Adipose tissue (tissue), 3 donors: ENCODE measurements around the gene MLLT6. TPM values are rescaled to one million over a fixed set of nuclear protein-coding genes. Genes with fewer than 3 reads are reported as not detected.
A peak's percentile ranks its signal among the peaks of the same experiment; 100 is the strongest.

Source experiments
- H3K27ac ChIP-seq: one replicate; pipeline ENCODE4 v1.5.1; 2013; ENCODE audit warnings: low read depth, low read length
- WGBS, 3 donors: extraction: QIAGEN DNeasy Blood & Tissue Kit; methylation state at CpG; one replicate each; pipeline ENCODE4 v1.1.7; 2013; 5-methylcytosine and 5-hydroxymethylcytosine counted together
- polyA plus RNA-seq, 3 donors: library from polyadenylated mRNA; stranded (reverse); fragments of 200-250 nt; gene quantifications; one replicate each; pipeline ENCODE4 v1.2.3, GENCODE V29; 2013
- donor health status: healthy with polysubstance abuse.
- donor health status: Bipolar disorder and iron deficiency.
- donor health status: healthy.

Gene MLLT6
- polyA plus RNA-seq = 10 to 100 TPM; 38.6 to 96.0 (median 42.9) TPM

DNA sequence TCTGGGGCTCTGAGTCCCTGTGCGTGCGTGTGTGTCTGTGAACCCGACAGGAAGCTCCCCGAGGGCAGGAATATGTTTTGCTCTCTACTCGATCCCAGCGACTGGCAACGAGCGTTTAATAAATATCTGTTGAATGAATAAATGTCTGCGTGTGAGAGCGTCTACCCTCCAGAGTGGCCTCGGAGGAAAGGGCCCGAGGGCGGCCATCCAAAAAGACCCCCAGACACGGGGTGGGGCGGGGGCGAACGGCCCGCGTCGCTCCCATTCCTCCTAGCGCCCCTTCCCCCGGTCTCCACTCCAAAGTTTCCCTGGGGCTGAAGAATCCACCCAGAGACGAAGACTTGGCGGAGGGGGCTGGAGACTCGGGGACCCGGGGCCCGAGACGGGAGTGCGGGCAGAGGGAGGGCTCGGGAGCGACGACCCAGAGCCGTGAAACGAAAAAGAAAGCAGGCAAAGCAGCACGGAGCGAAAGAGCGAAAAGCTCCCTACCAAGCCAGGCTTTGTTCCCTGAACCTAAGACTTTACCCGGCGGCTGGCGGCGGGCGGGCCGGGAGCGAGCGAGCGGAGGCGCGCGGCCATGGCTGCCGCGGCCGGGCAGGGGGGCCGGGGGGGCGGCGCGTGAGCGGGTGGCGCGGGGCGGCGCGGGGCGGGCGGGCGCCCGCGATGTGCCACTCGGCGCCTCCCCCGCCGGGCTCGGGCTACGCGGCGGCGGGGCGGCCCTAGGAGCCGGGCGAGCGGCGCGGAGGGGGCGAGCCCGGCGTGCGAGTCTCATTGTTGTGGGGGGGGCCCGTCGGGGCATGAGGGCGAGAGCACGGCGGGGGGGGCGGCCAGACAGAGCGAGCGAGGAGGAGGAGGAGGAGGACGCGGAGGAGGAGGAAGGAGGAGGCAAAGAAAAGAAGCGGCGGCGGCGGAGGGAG lies at the start of gene MLLT6:
MLLT6 (plus strand) TSS at position 668 of the 917 bp plus-strand sequence. CDS start 360 bp downstream, outside the sequence.
- WGBS, 3 donors = 1% methylated on average over 50 to 93 of the region's 100 CpGs

DNA sequence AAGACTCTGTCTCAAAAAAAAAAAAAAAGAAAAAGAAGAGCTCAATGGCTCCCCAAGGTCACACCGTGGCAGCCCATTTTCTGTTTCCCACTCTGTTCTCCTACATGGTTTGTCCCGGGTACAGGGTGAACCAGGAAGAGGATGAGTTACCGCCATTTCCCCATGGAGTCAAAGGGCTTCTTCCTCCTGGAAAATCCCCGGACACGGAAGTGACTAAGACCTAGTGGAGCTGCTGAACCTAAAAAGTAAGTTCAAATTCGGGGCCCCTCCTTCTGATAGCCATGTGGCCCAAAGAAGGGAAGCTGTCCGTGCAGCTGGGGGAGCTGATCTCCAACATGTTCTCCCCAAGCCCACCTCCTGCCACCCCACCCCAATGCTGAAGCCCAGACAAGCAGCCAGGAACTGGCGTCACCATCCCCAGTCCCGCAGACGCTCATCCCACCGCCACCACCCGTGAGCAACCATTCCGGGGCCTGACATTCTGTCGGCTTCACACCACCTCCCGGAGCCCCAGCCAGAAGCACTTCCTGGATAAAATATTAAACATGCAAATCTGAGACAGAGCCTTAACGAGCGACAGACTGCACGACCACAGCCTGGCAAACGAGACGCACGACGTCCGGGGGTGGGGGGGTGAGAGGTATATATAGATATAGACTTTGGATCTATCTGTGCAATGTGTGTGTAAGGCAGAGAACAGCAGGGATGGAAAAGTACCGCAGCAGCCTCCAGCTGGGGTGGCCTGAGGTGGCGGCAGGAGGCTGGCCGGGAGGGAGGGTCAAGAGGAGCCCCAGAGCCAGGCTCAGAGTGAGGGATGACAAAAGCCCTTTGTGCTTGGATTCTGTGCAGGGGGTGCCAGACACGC lies 47.9 kb upstream of the MLLT6 start:
- WGBS, 3 donors = 45 to 63% (median 61%) methylated on average over 27 of the region's 27 CpGs
- no peak overlapping the region for H3K27ac ChIP-seq

More for the DNA sequence above, at the start of gene MLLT6:
- peak within 1 kb of the TSS; percentile 79 for H3K27ac ChIP-seq

DNA sequence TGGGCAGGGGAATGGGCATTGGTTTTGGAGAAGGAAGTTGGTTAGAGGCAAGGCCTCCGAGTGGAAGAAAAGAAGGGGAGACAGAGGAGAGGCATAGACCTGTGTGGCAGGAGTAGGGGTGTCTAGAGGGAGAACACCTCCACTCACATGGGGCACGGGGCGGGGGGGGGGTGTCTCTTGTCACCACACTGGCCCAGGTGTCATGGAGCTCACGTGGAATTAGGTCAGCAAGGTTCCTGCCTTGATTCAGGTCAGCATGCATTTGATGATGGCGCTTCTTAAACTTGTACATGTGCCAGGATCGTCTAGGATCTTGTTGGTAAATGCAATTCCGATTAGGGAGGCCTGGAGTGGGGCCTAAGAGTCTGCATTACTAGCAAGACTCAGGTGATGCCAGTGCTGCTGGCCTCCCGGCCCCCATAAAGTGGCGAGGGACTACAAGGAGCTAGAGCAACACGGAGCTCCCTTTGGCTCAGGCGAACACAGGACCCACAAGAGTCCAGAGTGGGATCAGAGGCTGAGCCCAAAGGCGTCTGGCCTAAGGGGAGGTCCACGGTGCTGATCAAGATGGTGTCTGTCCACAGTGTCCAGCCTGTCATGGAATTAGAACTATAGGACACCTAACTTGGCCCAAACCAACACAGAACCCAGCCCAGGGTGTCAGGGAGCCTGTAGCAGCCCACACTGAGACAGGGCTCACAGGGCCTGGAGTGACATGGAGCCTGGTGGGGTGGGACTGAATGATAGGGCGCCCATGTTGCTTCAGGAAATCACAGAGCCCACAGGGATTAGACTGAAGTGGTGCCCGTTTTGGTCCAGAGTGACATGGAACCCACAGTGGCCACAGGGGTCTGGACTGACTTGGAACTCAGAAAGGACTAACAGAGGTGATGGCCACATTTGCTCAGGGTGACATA lies 47.0 kb upstream of the MLLT6 start:
- WGBS, 3 donors = 70 to 85% (median 81%) methylated on average over 15 of the region's 15 CpGs
- no peak overlapping the region for H3K27ac ChIP-seq

DNA sequence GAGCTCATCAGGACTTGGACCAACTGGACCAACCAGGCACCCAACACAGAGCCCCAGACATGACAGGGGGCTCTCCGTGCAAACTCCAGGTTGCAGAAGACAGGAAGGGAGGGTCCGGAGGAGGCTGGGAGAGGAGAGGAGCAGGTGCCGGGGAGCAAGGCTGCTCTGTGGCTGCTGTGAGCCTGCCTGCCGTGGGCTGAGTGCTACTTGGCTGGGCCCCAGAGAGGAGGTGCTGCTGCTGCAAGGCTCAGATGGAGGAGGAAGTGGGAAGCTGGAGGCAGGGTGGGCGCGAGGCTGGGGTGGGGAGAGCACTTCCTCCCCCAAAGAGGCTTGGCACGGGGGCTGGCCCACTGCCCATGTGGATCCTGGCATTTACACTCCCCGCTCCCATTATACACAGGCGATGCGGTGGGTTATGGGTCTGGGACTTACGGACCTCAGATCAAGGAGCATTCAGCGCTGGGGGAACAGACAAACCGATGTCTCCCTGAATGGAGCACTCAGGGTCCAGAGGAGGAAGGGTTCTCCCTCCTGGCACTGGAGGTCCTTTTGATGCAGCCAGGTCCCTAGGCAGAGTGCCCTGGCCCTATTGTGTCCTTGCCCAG lies 46.2 kb upstream of the MLLT6 start:
- 20 to 60% (median 38%) methylated on average over 12 to 13 of the region's 13 CpGs for WGBS, 3 donors
- no peak overlapping the region for H3K27ac ChIP-seq

DNA sequence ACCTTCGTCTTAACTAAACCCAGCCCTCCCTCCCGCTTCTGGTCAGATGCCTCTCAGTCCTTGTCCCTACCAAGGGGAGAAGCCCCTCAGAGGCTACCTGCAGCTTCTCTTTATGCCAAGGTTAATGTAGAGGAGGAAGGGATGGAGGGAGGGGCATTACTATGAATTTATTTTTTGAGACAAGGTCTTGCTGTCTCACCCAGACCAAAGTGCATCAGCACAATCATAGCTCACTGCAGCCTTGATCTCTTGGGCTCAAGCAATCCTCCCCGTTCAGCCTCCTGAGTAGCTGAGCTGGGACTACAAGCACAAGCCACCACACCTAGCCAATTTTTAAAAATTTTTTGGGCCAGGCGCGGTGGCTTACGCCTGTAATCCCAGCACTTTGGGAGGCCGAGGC lies 45.7 kb upstream of the MLLT6 start:
- whole genome bisulfite sequencing, 3 donors = 74 to 87% (median 82%) methylated on average over 7 of the region's 7 CpGs
- H3K27ac ChIP-seq = no peak overlapping the region

DNA sequence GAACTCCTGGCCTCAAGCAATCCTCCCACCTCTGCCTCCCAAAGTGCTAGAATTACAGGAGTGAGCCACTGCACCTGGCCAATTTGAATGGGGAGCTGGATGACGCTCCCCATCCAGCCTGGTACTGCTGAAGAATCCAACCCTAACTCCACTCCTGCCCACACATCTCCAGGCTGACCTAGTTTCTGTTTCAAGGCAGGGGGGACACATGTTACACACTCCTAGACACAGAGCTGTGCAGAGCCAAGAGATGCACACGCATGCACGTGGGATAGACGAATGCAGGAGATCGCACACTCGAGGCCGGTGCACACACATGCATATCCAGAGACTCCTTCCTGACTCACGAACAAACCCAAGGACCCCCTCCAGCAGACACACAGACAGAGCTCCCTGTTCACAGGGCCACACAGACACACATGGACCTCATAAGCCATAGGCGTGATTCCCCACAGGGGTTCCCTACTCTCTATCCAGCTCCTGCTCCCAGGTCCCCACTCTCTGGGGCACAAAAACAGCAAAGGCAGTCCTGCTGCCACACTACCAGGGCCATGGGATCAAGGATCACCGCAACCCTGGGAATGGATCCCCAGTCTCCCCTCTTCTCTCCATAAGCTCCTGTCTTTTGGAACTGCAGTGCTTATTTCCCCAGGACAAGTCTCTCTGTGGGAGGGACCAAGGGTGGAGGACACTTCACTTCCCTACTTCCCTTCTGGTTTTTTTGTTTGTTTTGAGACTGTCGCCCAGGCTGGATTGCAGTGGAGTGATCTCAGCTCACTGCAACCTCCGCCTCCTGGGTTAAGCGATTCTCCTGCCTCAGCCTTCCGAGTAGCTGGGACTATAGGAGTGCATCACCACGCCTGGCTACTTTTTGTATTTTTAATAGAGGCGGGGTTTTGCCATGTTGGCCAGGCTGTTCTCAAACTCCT lies 44.7 kb upstream of the MLLT6 start:
- no peak overlapping the region for H3K27ac ChIP-seq
- 75 to 80% (median 76%) methylated on average over 16 of the region's 16 CpGs for WGBS, 3 donors

DNA sequence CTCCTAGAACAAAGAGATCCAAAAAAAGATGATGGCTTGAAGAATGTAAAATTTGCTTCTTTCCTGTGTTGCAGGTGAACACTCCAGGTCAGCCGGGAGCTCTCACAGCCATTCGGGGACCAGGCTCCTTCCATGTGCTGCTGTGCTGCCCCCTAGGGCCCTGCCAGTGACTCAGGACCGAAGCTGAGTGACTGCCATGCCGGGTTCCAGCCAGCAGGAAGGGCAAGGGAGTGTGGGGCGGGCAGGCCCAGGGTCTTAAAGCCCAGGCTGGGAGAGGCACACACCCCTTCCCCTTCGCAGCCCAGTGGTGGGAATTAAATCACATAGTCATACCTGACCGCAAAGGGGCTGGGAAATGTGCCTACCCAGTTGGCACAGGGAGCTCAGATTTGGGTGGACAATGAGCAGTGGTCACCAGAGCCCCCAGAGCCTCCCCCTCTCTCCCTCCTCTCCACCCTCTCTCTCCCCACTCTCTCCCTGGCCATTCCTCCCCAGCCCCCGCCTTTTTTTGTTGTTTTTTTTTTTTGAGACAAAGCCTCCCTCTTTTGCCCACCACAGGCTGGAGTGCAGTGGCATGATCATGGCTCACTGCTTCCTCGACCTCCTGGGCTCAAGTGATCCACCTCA lies 41.8 kb upstream of the MLLT6 start:
- WGBS, 3 donors = 22 to 31% (median 27%) methylated on average over 8 to 9 of the region's 9 CpGs

DNA sequence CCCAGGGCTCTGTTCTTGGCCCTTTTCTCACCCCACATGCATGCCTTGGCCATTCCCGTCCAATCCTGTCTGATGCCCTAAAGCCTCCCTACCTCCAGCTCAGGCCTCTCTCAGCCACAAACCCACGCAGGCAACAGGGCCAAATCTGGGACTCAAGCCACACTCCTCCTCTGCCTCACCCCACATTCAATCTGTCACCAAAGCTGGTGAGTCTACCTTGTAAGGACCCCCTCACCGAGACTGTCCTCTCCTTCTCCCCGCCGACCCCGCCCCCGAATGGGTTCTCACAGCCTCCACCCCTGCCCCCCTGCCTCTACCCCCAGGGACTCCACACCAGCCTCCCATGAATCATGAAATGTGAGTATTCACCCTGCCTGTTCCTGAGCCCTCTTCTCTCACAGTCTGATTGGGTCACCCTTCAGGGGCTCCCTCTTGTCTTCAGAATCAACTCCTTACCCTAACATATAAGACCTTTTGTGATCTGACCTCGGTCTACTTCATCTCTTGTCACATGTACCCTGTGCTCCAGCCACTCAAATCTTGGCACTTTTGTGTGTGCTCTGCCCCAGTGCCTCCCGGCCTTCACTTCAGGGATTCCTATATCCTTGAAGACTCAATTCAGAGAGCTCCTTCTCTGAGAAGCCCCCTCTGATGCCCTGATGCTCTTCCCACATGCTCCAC lies 41.0 kb upstream of the MLLT6 start:
- 81 to 83% (median 81%) methylated on average over 9 of the region's 9 CpGs for WGBS, 3 donors
- H3K27ac ChIP-seq = no peak overlapping the region

More for the DNA sequence above, 41.8 kb upstream of the MLLT6 start:
- H3K27ac ChIP-seq = no peak overlapping the region

DNA sequence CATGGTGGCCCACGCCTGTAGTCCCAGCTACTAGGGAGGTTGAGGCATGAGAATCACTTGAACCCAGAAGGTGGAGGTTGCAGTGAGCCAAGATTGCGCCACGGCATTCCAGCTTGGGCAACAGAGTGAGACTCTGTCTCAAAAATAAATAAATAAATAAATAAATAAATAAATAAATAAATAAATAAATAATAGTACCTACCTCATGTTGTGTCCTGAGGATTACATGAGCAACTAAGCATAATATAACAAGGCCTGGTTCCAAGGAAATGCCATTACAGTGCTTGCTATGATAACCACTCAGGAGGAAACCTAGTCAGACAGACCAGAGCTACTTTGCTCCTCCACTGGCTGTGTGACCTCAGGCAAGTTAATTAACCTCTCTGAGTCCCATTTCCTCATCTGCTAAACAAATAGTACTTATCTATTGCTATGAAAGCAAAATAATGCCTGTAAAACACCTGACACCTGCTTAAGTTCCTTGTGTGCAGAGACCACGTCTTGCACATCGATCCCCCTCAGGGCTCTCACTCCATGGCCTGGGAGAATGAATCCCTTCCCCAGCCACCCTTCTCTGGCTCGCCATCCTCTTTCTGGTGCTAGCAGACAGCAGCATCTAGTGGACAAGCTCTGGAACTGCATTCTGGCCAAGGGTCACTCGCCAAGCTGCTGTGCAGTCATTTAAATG lies 37.8 kb upstream of the MLLT6 start:
- WGBS, 3 donors = 35% methylated on average over 7 of the region's 7 CpGs
- H3K27ac ChIP-seq = no peak overlapping the region

DNA sequence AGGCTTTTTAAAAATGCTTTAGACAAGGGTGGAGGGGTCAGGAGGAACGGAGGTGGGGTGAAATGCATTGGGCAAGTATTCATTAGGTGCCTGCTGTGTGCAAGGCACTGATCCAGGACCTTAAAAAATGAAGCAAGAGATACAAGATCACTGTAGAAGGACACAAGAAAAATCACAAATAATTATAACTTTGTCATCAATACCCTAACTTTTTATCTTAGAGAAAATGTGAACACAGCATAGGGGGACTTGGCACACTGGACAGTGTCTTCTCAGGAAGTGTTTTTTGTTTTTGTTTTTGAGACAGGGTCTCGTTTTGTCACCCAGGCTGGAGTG lies 37.3 kb upstream of the MLLT6 start:
- WGBS, 3 donors = 30 to 38% (median 35%) methylated on average over 2 of the region's 2 CpGs
- no peak overlapping the region for H3K27ac ChIP-seq

DNA sequence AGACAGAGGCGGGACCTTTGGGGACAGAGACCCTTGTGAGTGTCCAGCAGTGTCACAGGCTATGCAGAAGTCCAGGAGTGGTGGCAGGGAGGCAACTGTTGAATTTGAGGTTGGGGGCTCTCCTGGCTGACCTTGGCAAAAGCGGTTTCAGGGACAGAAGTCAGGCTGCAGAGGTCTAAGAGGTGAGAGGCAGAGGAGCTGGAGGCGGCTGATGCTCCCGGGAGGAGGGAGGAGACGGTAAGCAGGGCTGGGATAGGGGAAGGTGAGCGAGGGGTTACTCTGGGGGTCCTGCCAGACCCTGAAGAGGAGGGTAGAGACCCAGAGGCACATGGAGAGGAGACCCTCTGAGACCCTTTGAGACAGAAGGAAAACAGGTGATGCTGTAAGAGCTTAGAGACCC lies 35.6 kb upstream of the MLLT6 start:
- 14 to 19% (median 17%) methylated on average over 6 of the region's 6 CpGs for WGBS, 3 donors
- no peak overlapping the region for H3K27ac ChIP-seq

DNA sequence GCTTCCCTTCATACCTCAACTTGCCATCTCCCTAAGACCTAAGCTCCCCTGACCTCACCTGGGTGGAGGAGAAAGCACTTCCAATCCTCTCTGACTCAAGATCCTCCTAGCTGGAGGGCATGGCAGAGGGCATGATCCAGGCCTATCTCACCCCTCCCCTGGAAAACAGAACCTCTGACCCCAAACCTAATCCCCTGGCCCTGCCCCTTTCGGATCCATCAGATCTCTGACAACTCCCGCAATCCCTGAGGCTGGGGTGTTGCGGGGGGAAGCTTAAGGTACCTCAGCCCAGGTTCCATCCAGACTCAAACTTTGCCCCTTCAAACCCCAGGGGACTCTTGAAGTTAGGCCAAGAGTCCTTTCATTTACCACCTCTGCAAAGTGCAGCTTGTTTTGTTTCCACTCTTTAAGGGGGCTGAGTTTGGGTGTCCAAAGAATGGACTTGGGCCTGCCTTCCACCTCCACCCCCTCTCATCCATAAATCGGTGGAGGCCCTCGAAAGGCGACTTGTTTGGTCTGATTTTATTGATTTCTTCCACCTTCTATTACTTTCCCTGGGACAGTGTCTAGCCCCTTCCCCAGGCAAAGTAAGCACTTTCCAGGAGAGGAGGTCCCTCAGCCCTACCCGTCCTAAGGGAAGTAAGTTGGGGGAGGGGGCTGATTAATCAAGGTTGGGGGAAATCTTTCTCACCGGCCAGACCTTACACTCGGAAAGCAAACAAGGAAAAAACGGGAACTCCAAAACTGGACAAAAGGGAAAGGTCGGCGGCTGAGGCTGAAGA lies 32.9 kb upstream of the MLLT6 start:
- WGBS, 3 donors = 77 to 79% (median 78%) methylated on average over 12 of the region's 12 CpGs
- no peak overlapping the region for H3K27ac ChIP-seq

DNA sequence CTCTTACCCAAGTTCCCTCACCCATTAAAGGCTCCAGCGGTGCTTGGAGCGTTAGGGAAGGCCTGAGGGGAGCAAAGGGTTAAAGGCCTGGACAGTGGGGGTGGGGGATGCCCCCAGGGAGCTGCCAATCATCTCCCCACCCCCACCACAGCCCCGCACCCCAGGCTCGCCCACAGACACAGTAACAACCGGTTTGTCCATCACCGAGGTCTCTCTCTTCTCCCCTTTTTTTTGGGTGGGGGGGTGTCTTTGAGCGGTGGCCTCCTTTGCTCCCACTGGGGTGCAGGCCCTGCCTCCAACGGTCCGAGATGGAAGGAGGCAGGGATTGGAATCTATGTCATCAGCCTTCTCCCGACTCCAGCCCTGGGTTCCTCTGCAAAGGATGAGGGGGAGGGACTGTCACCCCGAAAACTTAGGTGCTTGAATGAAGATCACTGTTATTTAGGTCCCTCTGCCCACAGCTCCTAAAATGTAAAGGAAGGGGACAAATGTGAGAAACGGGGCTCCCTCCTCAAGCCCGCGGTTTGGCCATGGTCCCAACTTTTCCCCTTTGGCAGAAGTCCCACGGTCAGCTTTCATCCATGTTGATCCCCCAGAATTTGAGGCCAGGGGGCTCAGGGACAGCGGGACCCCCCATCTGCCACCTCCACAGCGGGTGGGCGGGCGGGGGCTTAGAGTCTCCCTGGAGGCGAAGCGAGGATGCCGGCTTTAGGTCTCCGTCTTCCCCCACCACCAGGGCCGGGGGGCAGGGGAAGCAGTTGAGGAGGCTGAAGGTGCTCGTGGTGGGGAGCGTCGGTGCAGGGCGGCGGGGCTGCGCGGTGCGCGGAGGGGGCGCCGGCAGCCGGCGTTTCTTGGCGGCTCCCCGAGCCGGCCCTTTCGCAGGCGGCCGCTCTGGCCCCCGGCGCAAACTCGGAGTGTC lies 32.0 kb upstream of the MLLT6 start:
- whole genome bisulfite sequencing, 3 donors = 14 to 23% (median 16%) methylated on average over 45 to 46 of the region's 46 CpGs
- H3K27ac ChIP-seq = no peak overlapping the region

DNA sequence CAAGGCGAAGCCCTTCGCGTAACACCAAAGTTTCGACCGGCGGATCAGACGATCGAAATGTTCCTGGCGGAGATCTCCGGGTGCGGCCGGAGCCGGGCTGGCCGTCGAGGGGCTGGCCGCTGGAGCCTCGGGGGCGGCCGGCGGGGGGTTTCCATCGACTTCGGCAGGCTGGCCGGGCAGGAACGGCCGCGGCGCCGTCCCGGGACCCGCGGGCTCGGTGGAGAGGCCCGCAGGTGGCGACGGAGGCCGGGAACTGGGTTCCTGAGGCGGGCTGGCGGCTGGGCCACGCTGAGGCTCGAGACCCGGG lies 31.4 kb upstream of the MLLT6 start:
- WGBS, 3 donors = 1% methylated on average over 31 to 41 of the region's 41 CpGs
- H3K27ac ChIP-seq = no peak overlapping the region
